Kidney capillary endothelial cell (primary cell): ENCODE results near the gene CHIC2.
"Not testable (repeated sequence)": the region's sequence is repeated elsewhere in the genome, so short reads cannot be mapped to it uniquely, and the experiment has no call there.

Source experiments
- DNase-seq: peaks from one replicate; pipeline ENCODE4 v3.0.0-alpha.2; 2018; ENCODE audit warnings: low spot score

The CHIC2 gene

GRCh38 chr4:54061067-54061466, 3.3 kb downstream of the CHIC2 start:
- no peak for DNase-seq

GRCh38 chr4:54060116-54060515, 4.3 kb downstream of the CHIC2 start:
- no peak for DNase-seq

DNA sequence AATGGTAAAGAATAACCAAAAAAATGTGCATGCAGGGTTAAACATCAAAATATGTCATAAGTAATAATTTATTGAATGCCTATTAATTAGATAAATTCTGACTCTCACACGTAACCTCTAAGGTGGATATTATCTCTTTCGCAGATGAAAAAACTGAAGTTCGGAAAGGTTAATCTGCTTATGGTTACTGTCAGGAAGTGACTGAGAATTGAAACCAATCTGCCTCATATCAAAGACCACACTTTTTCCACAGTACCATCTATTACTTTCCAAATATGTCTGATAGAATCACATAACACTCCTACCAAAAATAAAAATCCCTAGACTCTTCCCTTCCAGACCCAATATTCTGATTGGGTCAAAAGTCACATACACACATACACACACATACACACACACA, 6.2 kb downstream of the CHIC2 start:
- DNase-seq: no peak

- DNase-seq: no peak
These were observed 8.0 kb downstream of the CHIC2 start for GRCh38 chr4:54056360-54056759.

DNA sequence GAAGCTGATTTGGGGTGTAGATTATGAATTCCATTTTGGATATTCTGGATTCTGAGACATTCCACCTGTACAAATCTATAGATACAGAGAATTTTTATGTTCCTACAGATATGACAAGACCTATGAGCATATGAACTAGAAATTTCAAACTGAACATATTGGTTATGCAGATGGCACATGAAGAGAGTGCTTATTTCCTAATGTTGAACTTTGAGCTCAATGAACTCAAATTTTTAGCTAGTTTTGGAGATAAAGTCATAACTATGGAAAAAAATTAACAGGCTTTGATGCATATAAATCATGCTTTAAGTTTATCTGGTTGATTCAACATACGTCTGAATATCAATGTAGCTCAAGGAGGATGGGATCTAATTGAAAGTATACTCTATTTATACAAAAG, 8.9 kb downstream of the CHIC2 start:
- DNase-seq: no peak

DNA sequence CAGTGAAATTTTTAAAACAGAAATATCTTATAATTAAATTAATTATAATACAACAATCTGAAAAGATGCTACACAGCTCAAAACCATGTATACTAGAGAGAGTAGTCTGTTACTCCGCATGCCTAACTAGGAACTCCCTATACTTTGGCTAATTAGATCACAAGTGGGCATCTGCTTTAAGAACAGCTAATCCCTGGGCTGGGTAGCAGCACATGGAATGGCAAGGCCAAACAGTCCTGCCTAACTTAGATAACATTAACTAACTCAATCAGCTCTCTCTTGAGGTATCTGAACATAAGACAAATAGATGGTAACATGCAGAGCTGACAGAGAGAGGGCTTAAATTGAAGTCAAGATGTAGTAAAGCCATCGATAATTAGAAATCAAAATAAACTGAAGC, 9.9 kb downstream of the CHIC2 start:
- DNase-seq: no peak

DNA sequence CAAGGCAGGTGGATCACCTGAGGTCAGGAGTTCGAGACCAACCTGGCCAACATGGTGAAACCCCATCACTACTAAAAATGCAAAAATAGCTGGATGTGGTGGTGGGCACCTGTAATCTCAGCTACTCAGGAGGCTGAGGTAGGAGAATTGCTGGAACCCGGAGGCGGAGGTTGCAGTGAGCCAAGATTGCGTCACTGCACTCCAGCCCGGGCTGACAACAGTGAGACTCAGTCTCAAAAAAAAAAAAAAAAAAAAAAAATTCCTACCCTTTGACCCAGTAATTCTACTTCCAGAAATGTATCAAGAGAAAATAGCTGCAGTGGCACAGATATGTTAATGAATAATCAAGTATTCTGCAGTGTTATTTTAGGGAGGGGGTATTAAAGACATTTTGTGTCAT, 11.1 kb downstream of the CHIC2 start:
- not testable (repeated sequence) for DNase-seq

GRCh38 chr4:54050214-54050904, 14.0 kb downstream of the CHIC2 start:
- DNase-seq: no peak

GRCh38 chr4:54043630-54044029, 20.8 kb downstream of the CHIC2 start:
- DNase-seq: not testable (repeated sequence)

DNA sequence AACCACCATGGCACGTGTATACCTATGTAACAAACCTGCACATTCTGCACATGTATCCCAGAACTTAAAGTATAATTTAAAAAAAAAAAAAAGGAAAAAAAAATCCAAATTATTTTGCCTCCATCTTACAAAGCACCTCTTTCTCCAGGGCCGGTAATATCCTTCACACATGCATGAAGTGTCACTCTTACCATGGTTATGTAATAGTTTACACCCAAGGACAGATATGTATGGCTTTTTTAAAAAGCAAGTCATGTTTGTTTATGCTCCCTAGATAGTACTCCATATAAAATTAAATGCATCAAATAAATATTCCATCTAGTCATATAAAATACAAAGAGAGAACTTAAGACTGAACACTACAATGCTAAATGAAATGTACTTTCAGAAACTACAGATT, 22.5 kb downstream of the CHIC2 start:
- DNase-seq: no peak

GRCh38 chr4:54041100-54041499, 23.3 kb downstream of the CHIC2 start:
- no peak for DNase-seq

DNA sequence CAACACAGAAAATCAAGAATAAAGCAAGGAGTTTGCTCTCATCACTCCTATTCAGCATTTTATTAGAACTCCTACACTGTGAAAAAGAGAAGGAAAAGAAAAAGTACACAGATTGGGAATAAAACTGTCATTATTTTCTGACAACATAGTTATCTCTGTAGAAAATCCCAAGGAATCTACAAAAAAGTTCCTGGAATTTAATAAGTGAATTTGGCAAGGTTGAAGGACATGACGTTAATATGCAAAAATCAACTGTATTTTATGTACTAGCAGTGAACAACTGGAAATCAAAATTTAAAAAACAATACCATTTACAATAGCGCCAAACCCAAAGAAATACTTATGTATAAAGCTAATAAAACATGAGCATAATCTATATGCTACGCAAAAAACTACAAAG, 26.3 kb downstream of the CHIC2 start:
- no peak for DNase-seq

GRCh38 chr4:54036184-54036583, 28.2 kb downstream of the CHIC2 start:
- DNase-seq: no peak

DNA sequence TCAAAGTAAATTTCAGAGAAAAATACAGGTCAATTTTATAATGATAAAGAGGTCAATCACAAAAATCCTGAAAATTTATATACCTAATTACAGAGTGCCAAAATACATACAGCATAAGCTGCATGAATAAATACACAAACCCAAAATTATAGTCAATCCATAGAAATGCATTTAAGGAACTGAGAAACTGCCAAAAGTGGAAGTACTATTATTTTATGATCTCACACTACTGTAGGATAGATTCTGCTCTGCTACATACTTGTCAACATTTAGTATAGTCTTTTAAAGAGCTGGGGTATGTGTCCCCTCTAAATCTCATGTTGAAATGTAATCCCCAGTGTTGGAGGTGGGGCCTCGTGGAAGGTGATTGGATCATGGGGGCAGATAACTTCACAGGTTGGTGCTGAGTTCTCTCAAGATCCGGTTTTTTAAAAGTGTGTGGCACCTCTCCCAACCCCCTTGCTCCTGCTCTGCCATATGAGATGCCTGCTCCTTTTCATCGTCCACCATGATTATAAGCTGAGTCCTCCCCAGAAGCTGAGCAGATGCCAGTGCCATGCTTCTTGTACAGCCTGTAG, 31.8 kb downstream of the CHIC2 start:
- no peak for DNase-seq

GRCh38 chr4:54027311-54027710, 37.1 kb downstream of the CHIC2 start:
- DNase-seq: no peak

DNA sequence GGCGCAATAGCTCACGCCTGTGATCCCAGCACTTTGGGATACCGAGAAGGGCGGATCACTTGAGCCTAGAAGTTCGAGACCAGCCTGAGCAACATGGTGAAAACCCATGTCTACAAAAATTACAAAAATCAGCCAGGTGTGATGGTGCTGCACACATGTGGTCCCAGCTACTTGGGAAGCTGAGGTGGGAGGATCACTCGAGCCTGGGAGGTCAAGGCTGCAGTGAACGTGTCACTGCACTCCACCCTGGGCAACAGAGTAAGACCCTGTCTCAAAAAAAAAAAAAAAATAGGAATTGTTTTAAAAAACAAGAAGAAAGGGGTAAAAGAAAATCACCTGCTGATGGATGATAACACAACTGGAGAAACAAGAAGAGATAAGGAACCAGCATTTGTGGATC, 38.8 kb downstream of the CHIC2 start:
- no peak for DNase-seq

DNA sequence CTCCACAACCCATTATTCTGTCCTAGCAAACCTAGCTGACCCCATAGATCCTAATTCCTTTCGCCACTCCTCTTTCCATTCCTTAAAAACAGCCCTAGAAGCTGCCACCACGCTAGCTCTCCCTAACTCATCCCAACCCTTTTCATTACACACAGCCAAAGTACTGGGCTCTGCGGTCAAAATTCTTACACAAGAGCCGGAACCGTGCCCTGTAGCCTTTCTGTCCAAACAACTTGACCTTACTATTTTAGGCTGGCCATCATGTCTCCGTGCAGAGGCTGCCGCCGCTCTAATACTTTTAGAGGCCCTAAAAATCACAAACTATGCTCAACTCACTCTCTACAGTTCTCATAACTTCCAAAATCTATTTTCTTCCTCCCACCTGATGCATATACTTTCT, 41.4 kb downstream of the CHIC2 start:
- not testable (repeated sequence) for DNase-seq

DNA sequence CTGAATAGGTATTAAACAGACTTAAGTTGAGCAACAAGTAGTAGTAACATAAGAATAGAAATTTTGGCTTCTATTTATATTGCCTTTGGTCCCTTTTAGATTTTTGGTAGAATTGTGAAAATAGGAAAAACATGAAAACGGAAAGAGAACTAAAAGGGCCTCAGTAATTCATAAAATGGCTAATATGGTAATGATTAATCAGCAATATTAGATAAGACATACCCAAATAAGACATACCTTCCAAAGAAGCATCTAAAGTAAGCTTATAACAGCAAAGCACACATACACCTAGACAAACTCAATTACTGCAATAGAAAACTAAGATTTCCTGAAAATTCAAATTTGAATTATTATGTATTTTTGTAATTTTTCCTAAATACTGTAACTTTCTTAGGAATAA, 46.4 kb downstream of the CHIC2 start:
- DNase-seq: no peak

DNA sequence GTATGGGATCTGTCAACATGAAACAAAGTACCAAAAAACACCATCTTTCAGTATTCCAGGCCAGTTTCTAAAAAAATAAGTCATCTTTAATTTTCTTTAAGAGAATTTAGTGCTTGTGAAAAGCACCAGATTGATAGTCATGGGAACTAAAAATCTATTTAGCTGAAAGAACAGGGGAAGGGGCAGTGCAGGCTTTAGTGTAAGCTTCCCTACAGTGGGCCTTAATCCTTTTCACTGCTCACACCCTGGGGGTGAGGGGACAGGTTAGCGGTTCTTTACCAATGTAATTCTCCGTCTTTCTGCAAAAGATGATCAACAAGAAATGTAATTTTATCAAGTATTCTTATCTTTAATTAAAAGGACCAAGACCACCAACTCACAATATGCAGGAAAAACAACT, 47.1 kb downstream of the CHIC2 start:
- DNase-seq: no peak

GRCh38 chr4:54016504-54016903, 47.9 kb downstream of the CHIC2 start:
- no peak for DNase-seq

- no peak for DNase-seq
These were observed 48.9 kb downstream of the CHIC2 start for GRCh38 chr4:54015423-54016030.

- no peak for DNase-seq
These were observed 49.7 kb downstream of the CHIC2 start for GRCh38 chr4:54014666-54015160.

- no peak for DNase-seq
These were observed 53.2 kb downstream of the CHIC2 start for GRCh38 chr4:54011201-54011600.

GRCh38 chr4:54006755-54007154, 57.6 kb downstream of the CHIC2 start:
- DNase-seq: no peak
